Neural cell (in vitro differentiated cells): ENCODE measurements around the gene CCNQ. TPM values are rescaled to one million over a fixed set of nuclear protein-coding genes. Genes with fewer than 3 reads are reported as not detected.

ENCODE experiments used
- H2AFZ ChIP-seq: fragments of 200-600, 300-800 bp; sonication (generic), shearing (Covaris generic); 2 replicates; pipeline ENCODE4 v1.6.0; 2014; ENCODE audit warnings: low read depth, mild to moderate bottlenecking, antibody characterized with exemption, low read length, moderate library complexity
- H3F3A ChIP-seq: fragments of 200-600 bp; shearing (Covaris generic); 2 replicates; pipeline ENCODE4 v1.6.1; 2016; ENCODE audit warnings: mild to moderate bottlenecking, moderate library complexity, mixed read lengths, antibody characterized with exemption, low read length; ENCODE audit not compliant: insufficient read depth, poor library complexity, severe bottlenecking
- H3K27ac ChIP-seq: fragments of 200-600, 300-800 bp; sonication (generic), shearing (Covaris generic); 2 replicates; pipeline ENCODE4 v1.5.1; 2014; ENCODE audit warnings: mild to moderate bottlenecking, low read length, moderate library complexity
- H3K27me3 ChIP-seq: fragments of 300-800, 200-600 bp; sonication (generic), shearing (Covaris generic); 2 replicates; pipeline ENCODE4 v1.6.0; 2014; ENCODE audit warnings: mild to moderate bottlenecking, low read depth, low read length, moderate library complexity; ENCODE audit not compliant: insufficient read depth
- H3K36me3 ChIP-seq: fragments of 300-800, 200-600 bp; sonication (generic), shearing (Covaris generic); 2 replicates; pipeline ENCODE4 v1.5.1; 2014; ENCODE audit warnings: mild to moderate bottlenecking, antibody characterized with exemption, low read length, moderate library complexity; ENCODE audit not compliant: insufficient read depth
- H3K4me2 ChIP-seq: fragments of 300-800, 200-600 bp; sonication (generic), shearing (Covaris generic); 2 replicates; pipeline ENCODE4 v1.6.0; 2014; ENCODE audit warnings: mild to moderate bottlenecking, low read length
- H3K4me3 ChIP-seq: fragments of 300-800, 200-600 bp; sonication (generic), shearing (Covaris generic); 2 replicates; pipeline ENCODE4 v1.5.1; 2014; ENCODE audit warnings: mild to moderate bottlenecking, low read length, moderate library complexity
- H3K79me2 ChIP-seq: fragments of 200-600 bp; shearing (Covaris generic); replicated peaks from 2 replicates; pipeline ENCODE4 v1.6.0; 2014; ENCODE audit warnings: mild to moderate bottlenecking, low read length, moderate library complexity; ENCODE audit not compliant: insufficient read depth
- H3K9ac ChIP-seq: fragments of 300-800, 200-600 bp; sonication (generic), shearing (Covaris generic); 2 replicates; pipeline ENCODE4 v1.6.1; 2016; ENCODE audit warnings: mild to moderate bottlenecking, low read length, mixed read lengths
- H3K9me2 ChIP-seq: fragments of 200-600 bp; shearing (Covaris generic); 2 replicates; pipeline ENCODE4 v1.6.1; 2016; ENCODE audit warnings: mild to moderate bottlenecking, low read length, mixed read lengths; ENCODE audit not compliant: insufficient read depth
- H3K9me3 ChIP-seq: fragments of 200-600, 300-800 bp; sonication (generic), shearing (Covaris generic); 2 replicates; pipeline ENCODE4 v1.6.1; 2016; ENCODE audit warnings: mild to moderate bottlenecking, mixed run types, low read length, moderate library complexity, mixed read lengths
- H4K20me1 ChIP-seq: fragments of 200-600 bp; shearing (Covaris generic); 2 replicates; pipeline ENCODE4 v1.6.1; 2016; ENCODE audit warnings: mild to moderate bottlenecking, mixed run types; ENCODE audit not compliant: insufficient read depth
- EP300 ChIP-seq: fragments of 450-650 bp; conservative IDR thresholded peaks from 2 replicates; pipeline ENCODE4 v1.6.1; 2014; ENCODE audit warnings: antibody characterized with exemption, mild to moderate bottlenecking, moderate library complexity; ENCODE audit not compliant: poor library complexity, severe bottlenecking
- EZH2 ChIP-seq: fragments of 200-600, 300-800 bp; shearing (Covaris generic), sonication (generic); IDR thresholded peaks from 2 replicates; pipeline ENCODE4 v1.6.1; 2014; ENCODE audit warnings: antibody characterized with exemption, low read length, borderline replicate concordance, mild to moderate bottlenecking; ENCODE audit not compliant: insufficient read depth, poor library complexity, severe bottlenecking
- MXI1 ChIP-seq: fragments of 450-650 bp; conservative IDR thresholded peaks from 2 replicates; pipeline ENCODE4 v1.6.1; 2014; ENCODE audit warnings: antibody characterized with exemption, mild to moderate bottlenecking; ENCODE audit not compliant: poor library complexity, severe bottlenecking
- POLR2AphosphoS5 ChIP-seq: IDR thresholded peaks from 2 replicates; pipeline ENCODE4 v1.6.1; 2012
- RAD21 ChIP-seq: fragments of 450-650 bp; conservative IDR thresholded peaks from 2 replicates; pipeline ENCODE4 v1.6.1; 2014; ENCODE audit warnings: antibody characterized with exemption, mild to moderate bottlenecking, moderate library complexity
- SMC3 ChIP-seq: fragments of 450-650 bp; conservative IDR thresholded peaks from 2 replicates; pipeline ENCODE4 v1.6.1; 2014; ENCODE audit warnings: antibody characterized with exemption, mild to moderate bottlenecking, moderate library complexity; ENCODE audit not compliant: poor library complexity
- TAF1 ChIP-seq: IDR thresholded peaks from 2 replicates; pipeline ENCODE4 v1.6.1; 2012; ENCODE audit warnings: low read depth
- polyA plus RNA-seq: library from polyadenylated mRNA; depleted of rRNA; stranded (reverse); fragments of >200 nt; gene quantifications from 2 replicates; pipeline ENCODE4 v1.2.3, GENCODE V29; 2014
- TF ChIP-seq, protein P1 (sequence below): fragments of 450-650 bp; IDR thresholded peaks from 2 replicates; pipeline ENCODE4 v1.5.1; 2014; ENCODE audit warnings: antibody characterized with exemption, mild to moderate bottlenecking, moderate library complexity; ENCODE audit not compliant: poor library complexity, severe bottlenecking
- TF ChIP-seq, protein P2 (sequence below): IDR thresholded peaks from 2 replicates; pipeline ENCODE4 v1.6.1; 2012; ENCODE audit warnings: borderline replicate concordance

CCNQ gene
- polyA plus RNA-seq, 1 donor from 2014 or later: 61.2 TPM

- Histone ChIP-seq H2AFZ (no peak overlapping the region), H3K36me3 (no peaks in the 10 kb centered on the region), H3K27me3 (no peaks in the 10 kb centered on the region), H3K27ac (no peak overlapping the region), H3F3A (no peaks in the 10 kb centered on the region), H3K9ac (no peak overlapping the region), H3K9me2 (no peaks in the 10 kb centered on the region), H3K4me3 (no peak overlapping the region), H4K20me1 (no peaks in the 10 kb centered on the region), H3K79me2 (no peaks in the 10 kb centered on the region), H3K9me3 (no peaks in the 10 kb centered on the region), H3K4me2 (no peak overlapping the region)
- peak; percentile 74 for TF ChIP-seq RAD21
- TF ChIP-seq, protein P1, sequence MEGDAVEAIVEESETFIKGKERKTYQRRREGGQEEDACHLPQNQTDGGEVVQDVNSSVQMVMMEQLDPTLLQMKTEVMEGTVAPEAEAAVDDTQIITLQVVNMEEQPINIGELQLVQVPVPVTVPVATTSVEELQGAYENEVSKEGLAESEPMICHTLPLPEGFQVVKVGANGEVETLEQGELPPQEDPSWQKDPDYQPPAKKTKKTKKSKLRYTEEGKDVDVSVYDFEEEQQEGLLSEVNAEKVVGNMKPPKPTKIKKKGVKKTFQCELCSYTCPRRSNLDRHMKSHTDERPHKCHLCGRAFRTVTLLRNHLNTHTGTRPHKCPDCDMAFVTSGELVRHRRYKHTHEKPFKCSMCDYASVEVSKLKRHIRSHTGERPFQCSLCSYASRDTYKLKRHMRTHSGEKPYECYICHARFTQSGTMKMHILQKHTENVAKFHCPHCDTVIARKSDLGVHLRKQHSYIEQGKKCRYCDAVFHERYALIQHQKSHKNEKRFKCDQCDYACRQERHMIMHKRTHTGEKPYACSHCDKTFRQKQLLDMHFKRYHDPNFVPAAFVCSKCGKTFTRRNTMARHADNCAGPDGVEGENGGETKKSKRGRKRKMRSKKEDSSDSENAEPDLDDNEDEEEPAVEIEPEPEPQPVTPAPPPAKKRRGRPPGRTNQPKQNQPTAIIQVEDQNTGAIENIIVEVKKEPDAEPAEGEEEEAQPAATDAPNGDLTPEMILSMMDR: peak; percentile 76
- TF ChIP-seq SMC3: peak; percentile 78
- TF ChIP-seq, protein P2, sequence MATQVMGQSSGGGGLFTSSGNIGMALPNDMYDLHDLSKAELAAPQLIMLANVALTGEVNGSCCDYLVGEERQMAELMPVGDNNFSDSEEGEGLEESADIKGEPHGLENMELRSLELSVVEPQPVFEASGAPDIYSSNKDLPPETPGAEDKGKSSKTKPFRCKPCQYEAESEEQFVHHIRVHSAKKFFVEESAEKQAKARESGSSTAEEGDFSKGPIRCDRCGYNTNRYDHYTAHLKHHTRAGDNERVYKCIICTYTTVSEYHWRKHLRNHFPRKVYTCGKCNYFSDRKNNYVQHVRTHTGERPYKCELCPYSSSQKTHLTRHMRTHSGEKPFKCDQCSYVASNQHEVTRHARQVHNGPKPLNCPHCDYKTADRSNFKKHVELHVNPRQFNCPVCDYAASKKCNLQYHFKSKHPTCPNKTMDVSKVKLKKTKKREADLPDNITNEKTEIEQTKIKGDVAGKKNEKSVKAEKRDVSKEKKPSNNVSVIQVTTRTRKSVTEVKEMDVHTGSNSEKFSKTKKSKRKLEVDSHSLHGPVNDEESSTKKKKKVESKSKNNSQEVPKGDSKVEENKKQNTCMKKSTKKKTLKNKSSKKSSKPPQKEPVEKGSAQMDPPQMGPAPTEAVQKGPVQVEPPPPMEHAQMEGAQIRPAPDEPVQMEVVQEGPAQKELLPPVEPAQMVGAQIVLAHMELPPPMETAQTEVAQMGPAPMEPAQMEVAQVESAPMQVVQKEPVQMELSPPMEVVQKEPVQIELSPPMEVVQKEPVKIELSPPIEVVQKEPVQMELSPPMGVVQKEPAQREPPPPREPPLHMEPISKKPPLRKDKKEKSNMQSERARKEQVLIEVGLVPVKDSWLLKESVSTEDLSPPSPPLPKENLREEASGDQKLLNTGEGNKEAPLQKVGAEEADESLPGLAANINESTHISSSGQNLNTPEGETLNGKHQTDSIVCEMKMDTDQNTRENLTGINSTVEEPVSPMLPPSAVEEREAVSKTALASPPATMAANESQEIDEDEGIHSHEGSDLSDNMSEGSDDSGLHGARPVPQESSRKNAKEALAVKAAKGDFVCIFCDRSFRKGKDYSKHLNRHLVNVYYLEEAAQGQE: no peak
- no peak for TF ChIP-seq EZH2
These were observed 44.3 kb downstream of the CCNQ start for GRCh38 chrX:153554519-153555167.

DNA sequence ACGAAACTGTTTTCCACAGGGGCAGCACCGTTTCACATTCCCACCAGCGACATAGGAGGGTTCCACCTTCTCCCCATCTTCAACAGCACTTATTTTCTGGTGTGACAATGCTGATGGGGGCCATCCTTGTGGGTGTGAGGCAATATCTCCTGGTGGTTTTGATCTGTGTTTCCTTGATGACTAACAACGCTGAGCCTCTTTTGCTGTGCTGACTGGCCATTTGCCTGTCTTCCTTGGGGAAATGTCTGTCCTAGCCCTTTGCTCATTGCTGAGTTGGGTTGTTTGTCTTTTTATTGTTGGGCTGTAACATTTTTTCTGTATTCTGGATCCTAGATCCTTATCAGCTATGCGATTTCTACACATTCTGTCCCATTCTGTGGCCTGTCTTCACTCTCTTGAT, 47.8 kb downstream of the CCNQ start:
- Histone ChIP-seq H3K9me3 (no peaks in the 10 kb centered on the region), H4K20me1 (no peaks in the 10 kb centered on the region), H3K27ac (no peak overlapping the region), H3K79me2 (no peaks in the 10 kb centered on the region), H2AFZ (no peak overlapping the region), H3K4me2 (no peak overlapping the region), H3K9ac (no peak overlapping the region), H3K9me2 (no peaks in the 10 kb centered on the region), H3K4me3 (no peak overlapping the region), H3K36me3 (no peaks in the 10 kb centered on the region), H3F3A (no peaks in the 10 kb centered on the region), H3K27me3 (no peaks in the 10 kb centered on the region)
- TF ChIP-seq, protein P1: no peak
- no peak for TF ChIP-seq EZH2
- TF ChIP-seq RAD21: no peak
- TF ChIP-seq SMC3: no peak
- no peak for TF ChIP-seq POLR2AphosphoS5
- TF ChIP-seq, protein P2: no peak
- TF ChIP-seq EP300: no peak
- TF ChIP-seq MXI1: no peak
- TF ChIP-seq TAF1: no peak
